SH-SY5Y (cell line): Measurements from ENCODE around the gene GFPT2.

Source experiments
- GATA2 ChIP-seq: IDR thresholded peaks from 2 replicates; pipeline ENCODE4 v1.6.1; 2011; ENCODE audit warnings: mild to moderate bottlenecking, low read depth, low read length
- GATA3 ChIP-seq: IDR thresholded peaks from 2 replicates; pipeline ENCODE4 v1.6.1; 2011; ENCODE audit warnings: low read depth, mild to moderate bottlenecking, low read length, moderate library complexity

DNA sequence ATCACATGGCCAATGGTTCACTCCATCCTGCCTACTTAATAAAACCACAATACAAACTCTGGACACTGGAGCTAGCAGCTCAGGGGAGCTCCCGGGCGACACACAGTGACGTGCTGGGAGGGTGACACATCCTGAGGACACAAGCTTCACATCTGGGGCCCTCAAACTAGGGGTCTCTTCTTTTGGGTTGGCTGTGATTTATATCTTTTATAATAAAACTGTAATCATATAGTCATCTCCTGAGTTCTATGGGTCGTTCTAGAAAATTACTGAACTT lies 49.2 kb downstream of the GFPT2 start:
- TF ChIP-seq GATA3 (no peak), GATA2 (no peak)
